DOHH2 (cell line): ENCODE data around the gene REEP2.

Experiments used
- H3F3A ChIP-seq: fragments of 200-600 bp; sonication (generic), shearing (Covaris generic); 2 replicates; pipeline ENCODE4 v1.6.0; 2016; ENCODE audit warnings: antibody characterized with exemption, mild to moderate bottlenecking; ENCODE audit not compliant: control insufficient read depth, insufficient read depth
- H3K27ac ChIP-seq: fragments of 200-600 bp; sonication (generic); 2 replicates; pipeline ENCODE4 v1.5.1; 2014; ENCODE audit warnings: low read depth, mild to moderate bottlenecking, low read length, moderate library complexity
- H3K27me3 ChIP-seq: fragments of 200-600 bp; sonication (generic); 2 replicates; pipeline ENCODE4 v1.6.1; 2014; ENCODE audit warnings: mild to moderate bottlenecking, low read length, mixed read lengths; ENCODE audit not compliant: control insufficient read depth
- H3K36me3 ChIP-seq: fragments of 200-600 bp; sonication (generic); 2 replicates; pipeline ENCODE4 v1.6.1; 2014; ENCODE audit warnings: mild to moderate bottlenecking, low read length, moderate library complexity, mixed read lengths; ENCODE audit not compliant: control insufficient read depth
- H3K4me1 ChIP-seq: fragments of 200-600 bp; sonication (generic); 2 replicates; pipeline ENCODE4 v1.6.1; 2014; ENCODE audit warnings: mild to moderate bottlenecking, low read length, mixed read lengths; ENCODE audit not compliant: control insufficient read depth
- H3K4me2 ChIP-seq: fragments of 200-600 bp; sonication (generic); 2 replicates; pipeline ENCODE4 v1.6.0; 2014; ENCODE audit warnings: mild to moderate bottlenecking, low read length, moderate library complexity
- H3K4me3 ChIP-seq: fragments of 200-600 bp; sonication (generic); 2 replicates; pipeline ENCODE4 v1.5.1; 2014; ENCODE audit warnings: mild to moderate bottlenecking, low read length, mixed read lengths
- H3K79me2 ChIP-seq: fragments of 200-600 bp; sonication (generic); 2 replicates; pipeline ENCODE4 v1.6.1; 2014; ENCODE audit warnings: mild to moderate bottlenecking, low read length, mixed read lengths; ENCODE audit not compliant: control insufficient read depth
- H3K9me2 ChIP-seq: fragments of 200-600 bp; sonication (generic); replicated peaks from 2 replicates; pipeline ENCODE4 v1.6.1; 2014; ENCODE audit warnings: mild to moderate bottlenecking, low read length, mixed read lengths; ENCODE audit not compliant: control insufficient read depth
- H3K9me3 ChIP-seq: fragments of 200-600 bp; sonication (generic); 2 replicates; pipeline ENCODE4 v1.6.1; 2014; ENCODE audit warnings: antibody characterized with exemption, low read length, mixed read lengths; ENCODE audit not compliant: control insufficient read depth, insufficient read depth
- H4K20me1 ChIP-seq: fragments of 200-600 bp; sonication (generic); 2 replicates; pipeline ENCODE4 v1.6.0; 2014; ENCODE audit warnings: low read depth, mild to moderate bottlenecking, antibody characterized with exemption, low read length, moderate library complexity; ENCODE audit not compliant: control insufficient read depth, insufficient read depth
- EZH2phosphoT487 ChIP-seq: fragments of 200-600 bp; sonication (generic); IDR thresholded peaks from 2 replicates; pipeline ENCODE4 v1.6.1; 2017; ENCODE audit warnings: borderline replicate concordance, mild to moderate bottlenecking, antibody characterized with exemption, low read length, moderate library complexity, mixed read lengths
- TF ChIP-seq, protein P1 (sequence below): fragments of 200-600 bp; sonication (generic); IDR thresholded peaks from one replicate; pipeline ENCODE4 v1.5.1; 2014; ENCODE audit warnings: antibody characterized with exemption, mild to moderate bottlenecking, low read depth, low read length; ENCODE audit not compliant: poor library complexity, severe bottlenecking

REEP2 gene

DNA sequence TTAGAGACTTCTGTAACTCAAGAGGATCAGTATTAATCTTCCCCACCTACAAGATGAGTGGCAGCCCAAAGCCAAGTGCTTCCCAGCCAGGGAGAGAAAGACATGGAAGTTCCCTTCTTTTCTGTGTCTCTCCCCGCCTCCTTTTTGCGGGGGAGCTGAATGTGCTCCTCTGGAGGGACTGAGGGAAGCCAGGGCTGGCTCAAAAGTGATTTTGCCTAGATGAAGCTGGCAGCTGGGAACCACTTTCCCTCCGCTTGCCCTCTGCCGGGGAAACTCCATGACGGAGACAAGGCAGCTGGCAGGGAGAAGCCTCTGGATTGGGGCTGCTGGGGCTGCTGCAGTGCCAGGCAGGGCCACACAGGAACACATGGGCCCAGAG, 50.8 kb downstream of the REEP2 start:
- Histone ChIP-seq H3K36me3 (no peaks in the 10 kb centered on the region), H4K20me1 (0 out of 2 replicates have a peak, but pooled peaks cover 3% of the 10 kb centered on the region), H3K9me3 (no peaks in the 10 kb centered on the region), H3K27ac (no peak overlapping the region), H3K4me1 (peaks cover 11% of the 10 kb centered on the region), H3K9me2 (no peaks in the 10 kb centered on the region), H3K27me3 (peaks cover 39% of the 10 kb centered on the region), H3F3A (no peaks in the 10 kb centered on the region), H3K4me3 (no peak overlapping the region), H3K79me2 (no peaks in the 10 kb centered on the region), H3K4me2 (no peak overlapping the region)
- no peak for TF ChIP-seq EZH2phosphoT487

DNA sequence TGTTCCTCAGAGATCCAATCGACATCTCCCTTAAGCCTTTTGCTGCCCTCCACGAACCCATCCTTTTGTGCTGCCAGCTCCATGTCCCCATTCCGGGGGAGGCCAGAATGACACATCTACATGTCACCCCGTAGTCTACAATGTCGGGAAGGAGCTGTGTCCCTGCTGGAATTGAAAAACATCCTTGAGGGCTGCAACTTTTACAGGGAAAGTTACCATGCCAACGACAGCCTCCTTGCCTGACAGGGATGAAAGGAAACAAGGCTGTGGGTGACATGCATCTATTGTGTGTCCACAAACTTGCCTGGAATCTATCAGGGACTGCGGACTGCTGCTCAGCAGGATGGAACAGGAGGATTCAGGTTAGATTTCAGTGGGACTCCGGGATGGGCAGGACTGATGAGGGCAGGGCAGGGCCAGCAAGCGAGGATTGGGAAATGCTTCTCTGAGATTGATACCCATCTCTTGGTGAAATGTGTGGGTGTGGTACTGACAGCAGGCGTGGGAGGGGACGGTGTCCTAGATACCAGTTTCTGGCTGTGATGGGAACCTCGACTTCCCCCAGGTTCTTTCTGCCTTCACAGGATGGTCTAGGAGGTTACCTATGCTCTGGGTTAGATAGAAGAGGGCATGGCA, 51.9 kb downstream of the REEP2 start:
- no peaks in the 10 kb centered on the region for H3F3A ChIP-seq
- H3K9me2 ChIP-seq = no peaks in the 10 kb centered on the region
- H3K4me1 ChIP-seq = peaks cover 11% of the 10 kb centered on the region
- no peaks in the 10 kb centered on the region for H3K79me2 ChIP-seq
- no peak overlapping the region for H3K4me2 ChIP-seq
- no peak for TF ChIP-seq EZH2phosphoT487
- TF ChIP-seq, protein P1, sequence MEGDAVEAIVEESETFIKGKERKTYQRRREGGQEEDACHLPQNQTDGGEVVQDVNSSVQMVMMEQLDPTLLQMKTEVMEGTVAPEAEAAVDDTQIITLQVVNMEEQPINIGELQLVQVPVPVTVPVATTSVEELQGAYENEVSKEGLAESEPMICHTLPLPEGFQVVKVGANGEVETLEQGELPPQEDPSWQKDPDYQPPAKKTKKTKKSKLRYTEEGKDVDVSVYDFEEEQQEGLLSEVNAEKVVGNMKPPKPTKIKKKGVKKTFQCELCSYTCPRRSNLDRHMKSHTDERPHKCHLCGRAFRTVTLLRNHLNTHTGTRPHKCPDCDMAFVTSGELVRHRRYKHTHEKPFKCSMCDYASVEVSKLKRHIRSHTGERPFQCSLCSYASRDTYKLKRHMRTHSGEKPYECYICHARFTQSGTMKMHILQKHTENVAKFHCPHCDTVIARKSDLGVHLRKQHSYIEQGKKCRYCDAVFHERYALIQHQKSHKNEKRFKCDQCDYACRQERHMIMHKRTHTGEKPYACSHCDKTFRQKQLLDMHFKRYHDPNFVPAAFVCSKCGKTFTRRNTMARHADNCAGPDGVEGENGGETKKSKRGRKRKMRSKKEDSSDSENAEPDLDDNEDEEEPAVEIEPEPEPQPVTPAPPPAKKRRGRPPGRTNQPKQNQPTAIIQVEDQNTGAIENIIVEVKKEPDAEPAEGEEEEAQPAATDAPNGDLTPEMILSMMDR = no peak
- H3K36me3 ChIP-seq = no peaks in the 10 kb centered on the region
- no peaks in the 10 kb centered on the region for H3K9me3 ChIP-seq
- H3K27ac ChIP-seq = no peak overlapping the region
- H3K4me3 ChIP-seq = no peak overlapping the region
- 0 out of 2 replicates have a peak, but pooled peaks cover 3% of the 10 kb centered on the region for H4K20me1 ChIP-seq
- H3K27me3 ChIP-seq = peaks cover 39% of the 10 kb centered on the region

DNA sequence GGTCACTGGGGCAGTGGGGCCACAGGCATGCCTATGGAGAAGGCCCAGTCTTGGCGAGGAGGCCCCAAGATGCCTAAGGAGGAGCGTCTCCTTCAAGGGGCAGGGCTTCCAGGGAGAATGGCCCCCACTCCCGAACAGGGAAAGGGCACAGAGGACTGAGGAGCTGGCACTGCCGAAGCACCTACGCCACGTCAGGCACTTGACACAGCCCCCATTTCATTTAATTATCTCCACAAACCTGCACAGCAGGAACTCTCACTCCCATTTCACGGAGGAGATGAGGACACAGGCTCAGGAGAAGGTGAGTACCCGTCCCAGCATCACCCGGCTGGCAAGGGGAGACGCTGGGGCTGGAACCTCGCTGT, 52.4 kb downstream of the REEP2 start:
- no peak for TF ChIP-seq EZH2phosphoT487
- TF ChIP-seq, protein P1 = no peak
- Histone ChIP-seq H3K9me2 (no peaks in the 10 kb centered on the region), H3K27ac (no peak overlapping the region)

More for the DNA sequence above, 52.4 kb downstream of the REEP2 start:
- Histone ChIP-seq H3K9me3 (no peaks in the 10 kb centered on the region), H3K79me2 (no peaks in the 10 kb centered on the region), H3K36me3 (no peaks in the 10 kb centered on the region), H3K4me2 (peak overlapping the region; percentile 74; the same call in 1 of the 2 replicates), H3K4me3 (no peak overlapping the region), H3K27me3 (peaks cover 39% of the 10 kb centered on the region), H4K20me1 (0 out of 2 replicates have a peak, but pooled peaks cover 3% of the 10 kb centered on the region), H3F3A (no peaks in the 10 kb centered on the region), H3K4me1 (peaks cover 11% of the 10 kb centered on the region)
